MCF 10A (cell line): ENCODE measurements around the gene RBFOX1. TPM values are rescaled to one million over a fixed set of nuclear protein-coding genes. Genes with fewer than 3 reads are reported as not detected.

Source experiments
- BruUV-seq: library from RNA; stranded (reverse); fragments of 400-500 nt; replicated peaks from 2 replicates; lab custom pipeline; 2021; lab: Mats Ljungman, UMichigan
- CTCF ChIA-PET: fragments of 300-600 bp; sonication (Branson Sonifier 250); formaldehyde crosslinking; extraction: SDS; loops from one replicate; lab custom pipeline; 2021; ENCODE audit warnings: antibody characterized with exemption, inconsistent platforms; lab: Yijun Ruan, JAX
- POLR2A ChIA-PET: fragments of 300-600, 350-650 bp; sonication (Branson Sonifier 250); formaldehyde crosslinking; extraction: SDS; loops from one replicate; lab custom pipeline; 2020; ENCODE audit warnings: antibody characterized with exemption, inconsistent platforms; lab: Yijun Ruan, JAX
- DNase-seq: peaks from one replicate; pipeline ENCODE4 v3.0.0-alpha.2; 2018; ENCODE audit not compliant: unreplicated experiment
- H3K27ac Mint-ChIP-seq: one replicate; pipeline ENCODE4 v1.8.0; 2022; ENCODE audit warnings: mild to moderate bottlenecking, low read depth, mixed read lengths; ENCODE audit not compliant: unreplicated experiment
- H3K27me3 Mint-ChIP-seq: one replicate; pipeline ENCODE4 v1.8.0; 2022; ENCODE audit warnings: mixed read lengths; ENCODE audit not compliant: insufficient read depth, unreplicated experiment
- H3K36me3 Mint-ChIP-seq: one replicate; pipeline ENCODE4 v1.8.0; 2022; ENCODE audit warnings: mild to moderate bottlenecking, moderate library complexity, mixed read lengths; ENCODE audit not compliant: insufficient read depth, unreplicated experiment
- H3K4me1 Mint-ChIP-seq: one replicate; pipeline ENCODE4 v1.8.0; 2022; ENCODE audit warnings: mixed read lengths; ENCODE audit not compliant: insufficient read depth, unreplicated experiment
- H3K4me3 Mint-ChIP-seq: one replicate; pipeline ENCODE4 v1.8.0; 2022; ENCODE audit warnings: mild to moderate bottlenecking, moderate library complexity, mixed read lengths; ENCODE audit not compliant: unreplicated experiment
- H3K9me3 Mint-ChIP-seq: one replicate; pipeline ENCODE4 v1.8.0; 2022; ENCODE audit warnings: mixed read lengths; ENCODE audit not compliant: unreplicated experiment
- CTCF ChIP-seq: fragments of 200-600 bp; IDR thresholded peaks from one replicate; pipeline ENCODE4 v1.8.0; 2022; ENCODE audit warnings: antibody characterized with exemption, mild to moderate bottlenecking; ENCODE audit not compliant: unreplicated experiment
- intact Hi-C: fragments of 100-400 bp; cut with micrococcal nuclease; formaldehyde crosslinking; loops from 2 replicates; pipeline ENCODE4 v1.14.1; 2022
- total RNA-seq: library from RNA; stranded (reverse); gene quantifications from 2 replicates; pipeline ENCODE4 v1.2.3, GENCODE V29; 2022

Gene RBFOX1
- total RNA-seq, 1 experiment from 2014 or later, result not detected

DNA sequence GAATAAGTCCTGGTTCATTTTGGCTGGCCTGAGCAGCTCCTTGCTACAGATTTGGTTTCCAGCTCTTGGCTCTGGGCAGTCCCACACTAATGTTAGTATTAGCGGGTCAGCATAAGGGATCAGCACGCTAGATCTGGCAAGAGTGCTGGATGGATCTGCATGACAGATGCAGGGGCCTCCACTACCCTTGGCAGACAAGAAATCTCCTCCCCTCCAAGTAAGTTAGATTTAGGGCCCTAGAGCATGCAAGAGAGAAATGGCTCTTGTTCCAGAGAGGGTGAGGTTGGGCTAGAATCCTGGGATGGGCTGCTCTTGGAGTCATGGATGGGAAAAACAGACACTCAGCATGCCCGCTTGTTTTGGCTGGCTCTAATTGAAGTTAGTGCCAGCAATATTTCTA, 414.3 kb downstream of the RBFOX1 start:
- BruUV-seq, result no TSS peak
- H3K27ac Mint-ChIP-seq, result no peak overlapping the region
- CTCF ChIA-PET, result no interaction called here

GRCh38 chr16:7748522-7748921, 415.9 kb downstream of the RBFOX1 start:
- H3K4me3 Mint-ChIP-seq, result no peak overlapping the region
- H3K27ac Mint-ChIP-seq, result no peak overlapping the region
- H3K4me1 Mint-ChIP-seq, result no peaks in the 10 kb centered on the region
- no TSS peak for BruUV-seq
- TF ChIP-seq CTCF, result no peak
- no peak for DNase-seq
- H3K9me3 Mint-ChIP-seq, result peaks cover 14% of the 10 kb centered on the region
- H3K27me3 Mint-ChIP-seq, result no peaks in the 10 kb centered on the region
- POLR2A ChIA-PET, result no interaction called here
- CTCF ChIA-PET, result no interaction called here
- intact Hi-C loops, result no loop called here
- H3K36me3 Mint-ChIP-seq, result no peaks in the 10 kb centered on the region

More for the DNA sequence above, 414.3 kb downstream of the RBFOX1 start:
- no peak for DNase-seq
- no peak for TF ChIP-seq CTCF
- Mint-ChIP-seq H3K4me1 (no peaks in the 10 kb centered on the region), H3K36me3 (no peaks in the 10 kb centered on the region), H3K9me3 (peaks cover 4% of the 10 kb centered on the region), H3K4me3 (no peak overlapping the region), H3K27me3 (no peaks in the 10 kb centered on the region)
- intact Hi-C loops, result no loop called here
- POLR2A ChIA-PET, result no interaction called here

GRCh38 chr16:7755347-7755882, 422.8 kb downstream of the RBFOX1 start:
- POLR2A ChIA-PET, result no interaction called here
- BruUV-seq, result no TSS peak
- DNase-seq, result no peak
- intact Hi-C loops, result no loop called here
- H3K27me3 Mint-ChIP-seq, result no peaks in the 10 kb centered on the region
- no peaks in the 10 kb centered on the region for H3K4me1 Mint-ChIP-seq
- CTCF ChIA-PET, result no interaction called here
- no peaks in the 10 kb centered on the region for H3K36me3 Mint-ChIP-seq
- H3K27ac Mint-ChIP-seq, result no peak overlapping the region
- TF ChIP-seq CTCF, result no peak
- H3K4me3 Mint-ChIP-seq, result no peak overlapping the region
- peaks cover 31% of the 10 kb centered on the region for H3K9me3 Mint-ChIP-seq
